Fibroblast of lung (primary cell): Measurements from ENCODE around the gene TNFAIP2. TPM values are rescaled to one million over a fixed set of nuclear protein-coding genes. Genes with fewer than 3 reads are reported as not detected.

Experiments
- DNase-seq, 2 donors: peaks; one replicate each; pipeline versions ENCODE4 v3.0.0 to v3.0.0-alpha.2; 2010; ENCODE audit warnings: low read depth in 2 of 2
- H2AFZ ChIP-seq: 2 replicates; pipeline ENCODE4 v1.5.1; 2012; ENCODE audit warnings: low read length, control low read depth, inconsistent platforms
- H3K27ac ChIP-seq: 2 replicates; pipeline ENCODE4 v1.5.1; 2011; ENCODE audit warnings: low read length, control low read depth; ENCODE audit not compliant: insufficient read depth
- H3K27me3 ChIP-seq: 2 replicates; pipeline ENCODE4 v1.5.1; 2011; ENCODE audit warnings: mild to moderate bottlenecking, low read length; ENCODE audit not compliant: control insufficient read depth, insufficient read depth
- H3K36me3 ChIP-seq: 2 replicates; pipeline ENCODE4 v1.5.1; 2011; ENCODE audit warnings: low read length; ENCODE audit not compliant: control insufficient read depth, insufficient read depth
- H3K4me1 ChIP-seq: 2 replicates; pipeline ENCODE4 v1.5.1; 2011; ENCODE audit warnings: low read length; ENCODE audit not compliant: control insufficient read depth, insufficient read depth; ENCODE audit errors: extremely low read depth
- H3K4me2 ChIP-seq: 2 replicates; pipeline ENCODE4 v1.5.1; 2011; ENCODE audit warnings: low read length, control low read depth; ENCODE audit not compliant: insufficient read depth; ENCODE audit errors: extremely low read depth
- H3K4me3 ChIP-seq, 4 experiments: fragments of 200-600 bp in 1 of 4; sonication (generic) in 1 of 4; replicated peaks in 1 of 4; 2 replicates each; pipeline ENCODE4 v1.5.1; 2011 to 2016; ENCODE audit warnings: low read length in 4 of 4, low read depth in 3 of 4, mild to moderate bottlenecking in 3 of 4, control low read depth in 2 of 4, inconsistent platforms in 1 of 4, mixed read lengths in 1 of 4; ENCODE audit not compliant: insufficient read depth in 1 of 4; ENCODE audit errors: control extremely low read depth in 1 of 4
- H3K79me2 ChIP-seq: 2 replicates; pipeline ENCODE4 v1.5.1; 2012; ENCODE audit warnings: mild to moderate bottlenecking, low read length, inconsistent platforms; ENCODE audit not compliant: control insufficient read depth, insufficient read depth
- H3K9ac ChIP-seq: 2 replicates; pipeline ENCODE4 v1.5.1; 2011; ENCODE audit warnings: mild to moderate bottlenecking, low read length, control low read depth; ENCODE audit not compliant: insufficient read depth
- H3K9me3 ChIP-seq: 2 replicates; pipeline ENCODE4 v1.5.1; 2012; ENCODE audit warnings: low read depth, low read length; ENCODE audit not compliant: control insufficient read depth, insufficient read depth
- H4K20me1 ChIP-seq: 2 replicates; pipeline ENCODE4 v1.5.1; 2011; ENCODE audit warnings: low read length; ENCODE audit not compliant: control insufficient read depth, insufficient read depth; ENCODE audit errors: extremely low read depth
- EZH2 ChIP-seq: IDR thresholded peaks from 2 replicates; pipeline ENCODE4 v1.5.1; 2012; ENCODE audit warnings: low read length, control low read depth, mild to moderate bottlenecking; ENCODE audit errors: missing control alignments
- polyA plus RNA-seq, 2 donors: library from polyadenylated mRNA; depleted of rRNA in 1 of 2; stranded (reverse) in 1 of 2; unstranded in 1 of 2; fragments of >200 nt; gene quantifications; 2 replicates each; pipeline ENCODE4 v1.2.1, GENCODE V29; 2011 to 2012; ENCODE audit warnings: missing spikeins in 1 of 2
- total RNA-seq: library from RNA; depleted of rRNA; stranded (reverse); fragments of >200 nt; gene quantifications from 2 replicates; pipeline ENCODE4 v1.2.1, GENCODE V29; 2014
- TF ChIP-seq, protein P1 (sequence below), 2 donors: IDR thresholded peaks in 1 of 2; conservative IDR thresholded peaks in 1 of 2; 1 replicate in 1 of 2; 2 replicates in 1 of 2; pipeline ENCODE4 v1.5.1; 2011 to 2012; ENCODE audit warnings: low read length in 2 of 2, control low read depth in 1 of 2, inconsistent platforms in 1 of 2, low read depth in 1 of 2, mild to moderate bottlenecking in 1 of 2

The TNFAIP2 gene
- total and polyA plus RNA-seq, 2 donors (not counting 1 experiment from before 2014, with no cell fraction given): 71.5 to 139 TPM

DNA sequence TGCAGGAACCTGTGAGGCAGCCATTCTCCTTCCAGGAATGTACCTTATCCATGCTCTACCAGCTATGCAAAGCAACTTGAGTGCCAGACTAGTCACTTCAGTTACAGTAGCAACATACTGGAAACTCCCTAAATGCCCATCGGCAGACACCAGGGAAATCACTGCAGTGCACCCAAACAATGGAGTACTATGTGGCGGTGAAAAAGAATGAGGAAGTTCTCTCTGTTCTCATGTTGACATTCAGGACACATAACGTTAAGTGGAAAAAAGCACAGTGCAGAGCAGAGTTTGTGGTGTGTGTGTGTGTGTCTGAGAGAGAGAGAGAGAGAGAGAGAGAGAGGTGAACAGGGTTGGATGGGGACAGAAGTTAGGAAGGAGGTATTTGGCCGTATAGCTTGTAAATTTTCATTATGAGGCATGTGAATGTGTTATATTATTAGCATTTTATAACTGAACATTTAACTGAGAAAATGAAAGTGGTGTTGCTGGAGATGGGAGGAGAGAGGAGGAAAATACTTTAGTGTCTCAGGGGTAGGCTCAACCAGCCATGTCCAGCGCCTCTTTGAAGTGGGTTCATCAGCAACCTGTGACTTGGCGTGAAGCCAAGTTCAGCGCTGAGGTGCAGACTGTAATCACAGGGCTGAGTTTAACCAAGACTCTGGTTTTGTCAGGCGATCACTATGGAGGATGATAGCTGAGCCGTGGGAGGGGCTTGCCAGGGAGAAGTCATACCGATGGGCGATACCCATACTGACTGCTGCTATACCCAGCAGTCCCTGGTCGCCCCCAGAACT is 17.3 kb downstream of the TNFAIP2 start:
- H3K27me3 ChIP-seq: peaks cover 2% of the 10 kb centered on the region
- no peaks in the 10 kb centered on the region for H3K9me3 ChIP-seq
- H3K4me1 ChIP-seq: peaks cover 6% of the 10 kb centered on the region
- no peak overlapping the region for H2AFZ ChIP-seq
- H3K36me3 ChIP-seq: peaks cover under 1% of the 10 kb centered on the region
- no peak for DNase-seq
- H4K20me1 ChIP-seq: no peaks in the 10 kb centered on the region
- no peak overlapping the region for H3K9ac ChIP-seq
- no peak overlapping the region for H3K27ac ChIP-seq
- no peak overlapping the region for H3K4me2 ChIP-seq
- TF ChIP-seq, protein P1, sequence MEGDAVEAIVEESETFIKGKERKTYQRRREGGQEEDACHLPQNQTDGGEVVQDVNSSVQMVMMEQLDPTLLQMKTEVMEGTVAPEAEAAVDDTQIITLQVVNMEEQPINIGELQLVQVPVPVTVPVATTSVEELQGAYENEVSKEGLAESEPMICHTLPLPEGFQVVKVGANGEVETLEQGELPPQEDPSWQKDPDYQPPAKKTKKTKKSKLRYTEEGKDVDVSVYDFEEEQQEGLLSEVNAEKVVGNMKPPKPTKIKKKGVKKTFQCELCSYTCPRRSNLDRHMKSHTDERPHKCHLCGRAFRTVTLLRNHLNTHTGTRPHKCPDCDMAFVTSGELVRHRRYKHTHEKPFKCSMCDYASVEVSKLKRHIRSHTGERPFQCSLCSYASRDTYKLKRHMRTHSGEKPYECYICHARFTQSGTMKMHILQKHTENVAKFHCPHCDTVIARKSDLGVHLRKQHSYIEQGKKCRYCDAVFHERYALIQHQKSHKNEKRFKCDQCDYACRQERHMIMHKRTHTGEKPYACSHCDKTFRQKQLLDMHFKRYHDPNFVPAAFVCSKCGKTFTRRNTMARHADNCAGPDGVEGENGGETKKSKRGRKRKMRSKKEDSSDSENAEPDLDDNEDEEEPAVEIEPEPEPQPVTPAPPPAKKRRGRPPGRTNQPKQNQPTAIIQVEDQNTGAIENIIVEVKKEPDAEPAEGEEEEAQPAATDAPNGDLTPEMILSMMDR (conservative IDR thresholded peaks at IDR 0.05 in 1 of 2, IDR thresholded peaks at IDR 0.05 in 1 of 2; ENCODE audit: low read depth in 1 of 2, low read length in 2 of 2): no peak
- TF ChIP-seq EZH2: no peak
- H3K79me2 ChIP-seq: no peaks in the 10 kb centered on the region
- no peak overlapping the region for H3K4me3 ChIP-seq

DNA sequence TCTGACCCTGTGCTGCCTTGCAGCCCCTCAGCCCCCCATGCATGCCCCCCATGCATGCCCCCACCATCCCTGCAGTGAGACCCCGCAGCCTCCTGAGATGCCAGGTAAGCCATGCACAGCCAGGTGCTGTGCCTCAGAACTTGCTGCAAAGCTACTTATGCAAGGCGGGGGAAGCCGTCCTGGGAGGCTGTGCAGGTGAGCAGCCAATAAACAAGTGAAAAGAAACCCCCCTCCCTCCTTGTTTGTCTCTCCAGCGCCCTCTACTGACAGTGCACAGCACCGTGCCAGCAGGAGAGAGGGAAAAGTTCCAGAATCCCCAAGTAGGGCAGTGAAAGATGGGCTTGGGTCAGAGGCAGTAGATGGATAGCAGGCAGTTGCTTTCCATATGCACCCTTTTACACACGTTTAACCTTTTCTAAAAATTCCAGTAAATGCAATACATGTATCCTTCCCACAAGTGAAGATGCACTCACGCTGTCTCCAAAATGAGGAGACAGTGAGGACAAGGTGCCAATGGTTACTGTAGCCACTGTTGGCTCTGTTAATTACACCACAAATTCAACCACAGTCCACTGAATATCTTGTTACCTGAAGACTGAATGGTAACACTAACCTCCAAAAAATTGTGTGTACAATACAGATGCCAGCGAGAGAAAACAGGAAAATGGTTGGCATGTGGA is 18.0 kb downstream of the TNFAIP2 start:
- no peak overlapping the region for H3K4me3 ChIP-seq
- DNase-seq: peak; percentile 20 to 61
- no peaks in the 10 kb centered on the region for H4K20me1 ChIP-seq
- no peak overlapping the region for H3K27ac ChIP-seq
- no peaks in the 10 kb centered on the region for H3K36me3 ChIP-seq
- no peak overlapping the region for H3K9ac ChIP-seq
- H3K4me2 ChIP-seq: no peak overlapping the region
- no peaks in the 10 kb centered on the region for H3K9me3 ChIP-seq
- H3K27me3 ChIP-seq: peaks cover 4% of the 10 kb centered on the region
- H3K79me2 ChIP-seq: no peaks in the 10 kb centered on the region
- TF ChIP-seq, protein P1 (conservative IDR thresholded peaks at IDR 0.05 in 1 of 2, IDR thresholded peaks at IDR 0.05 in 1 of 2; ENCODE audit: low read depth in 1 of 2, low read length in 2 of 2): peak; percentile 74 to 87
- no peak for TF ChIP-seq EZH2
- H2AFZ ChIP-seq: no peak overlapping the region
- H3K4me1 ChIP-seq: peaks cover 6% of the 10 kb centered on the region

- peaks cover 5% of the 10 kb centered on the region for H3K27me3 ChIP-seq
- H2AFZ ChIP-seq: no peak overlapping the region
- no peaks in the 10 kb centered on the region for H3K36me3 ChIP-seq
- H3K79me2 ChIP-seq: no peaks in the 10 kb centered on the region
- peaks cover 2% of the 10 kb centered on the region for H3K4me1 ChIP-seq
- no peak for TF ChIP-seq EZH2
- TF ChIP-seq, protein P1 (conservative IDR thresholded peaks at IDR 0.05 in 1 of 2, IDR thresholded peaks at IDR 0.05 in 1 of 2; ENCODE audit: low read depth in 1 of 2, low read length in 2 of 2): no peak
- no peak overlapping the region for H3K4me3 ChIP-seq
- H3K27ac ChIP-seq: no peak overlapping the region
- H4K20me1 ChIP-seq: no peaks in the 10 kb centered on the region
- DNase-seq: no peak
- no peaks in the 10 kb centered on the region for H3K9me3 ChIP-seq
- no peak overlapping the region for H3K9ac ChIP-seq
- H3K4me2 ChIP-seq: no peak overlapping the region
These were observed 18.8 kb downstream of the TNFAIP2 start for GRCh38 chr14:103142026-103142425.
